ENCODE data around the gene ZG16.

DNA sequence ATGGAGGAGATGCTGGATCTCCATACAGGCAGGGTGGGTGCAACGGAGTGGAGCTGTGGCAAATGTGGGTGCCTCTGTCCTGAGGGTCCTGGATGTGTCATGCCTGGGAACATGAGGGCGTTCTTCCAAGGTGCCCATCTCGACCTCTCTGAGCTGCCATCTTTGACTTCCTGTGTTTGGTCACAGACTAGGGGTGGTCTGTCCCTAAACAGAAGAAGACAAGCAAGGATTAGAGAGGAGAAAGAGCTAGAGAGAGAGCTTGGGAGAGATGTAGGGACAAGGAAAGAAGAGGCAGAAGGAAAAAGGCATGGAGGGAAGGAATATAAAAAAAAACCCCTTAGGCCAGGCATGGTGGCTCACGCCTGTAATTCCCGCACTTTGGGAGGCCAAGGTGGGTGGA is 3.3 kb upstream of the ZG16 start:
- TF ChIP-seq POLR2AphosphoS5 (IDR thresholded peaks at IDR 0.05; ENCODE audit: low read depth, low read length) = no peak
- TF ChIP-seq TAF1 (IDR thresholded peaks at IDR 0.05; ENCODE audit: borderline replicate concordance, insufficient read depth, low read length) = no peak
